Measurements from ENCODE around the gene PCGF3. TPM values are rescaled to one million over a fixed set of nuclear protein-coding genes. Genes with fewer than 3 reads are reported as not detected.

Gene PCGF3
- polyA plus RNA-seq, 2 donors = 27.0 to 63.7 TPM

- peaks cover 14 to 26% of the 10 kb centered on the region in 2 donors for H3K4me1 ChIP-seq (ENCODE audit: control insufficient read depth in 2 of 2, insufficient read depth in 2 of 2, low read length in 1 of 2)
- no peak overlapping the region for H3K4me3 ChIP-seq (ENCODE audit: low read depth in 1 of 2, low read length in 2 of 2)
- H3K27me3 ChIP-seq (ENCODE audit: control insufficient read depth in 1 of 2, insufficient read depth in 2 of 2, low read length in 2 of 2) = no peaks in the 10 kb centered on the region
- 95 to 97% methylated on average over 42 to 47 of the region's 47 CpGs for WGBS, 2 donors
- H3K27ac ChIP-seq (ENCODE audit: low read depth in 2 of 2, low read length in 1 of 2) = peak overlapping the region in 1 of 2 donors; percentile 35
- H3K36me3 ChIP-seq (ENCODE audit: control insufficient read depth in 2 of 2, insufficient read depth in 2 of 2, low read length in 1 of 2) = peaks cover 0 to 19% of the 10 kb centered on the region in 2 donors
- peaks cover 0 to 2% of the 10 kb centered on the region in 2 donors for H3K9me3 ChIP-seq (ENCODE audit: control insufficient read depth in 2 of 2, insufficient read depth in 1 of 2, low read depth in 1 of 2, low read length in 1 of 2)
Measured at GRCh38 chr4:722169-722725, 16.6 kb downstream of the PCGF3 start.

GRCh38 chr4:722851-723360, 17.3 kb downstream of the PCGF3 start:
- no peak overlapping the region for H3K4me3 ChIP-seq (ENCODE audit: low read depth in 1 of 2, low read length in 2 of 2)
- peaks cover 0 to 16% of the 10 kb centered on the region in 2 donors for H3K36me3 ChIP-seq (ENCODE audit: control insufficient read depth in 2 of 2, insufficient read depth in 2 of 2, low read length in 1 of 2)
- H3K9me3 ChIP-seq (ENCODE audit: control insufficient read depth in 2 of 2, insufficient read depth in 1 of 2, low read depth in 1 of 2, low read length in 1 of 2) = peaks cover 0 to 2% of the 10 kb centered on the region in 2 donors
- peaks cover 11 to 26% of the 10 kb centered on the region in 2 donors for H3K4me1 ChIP-seq (ENCODE audit: control insufficient read depth in 2 of 2, insufficient read depth in 2 of 2, low read length in 1 of 2)
- no peak overlapping the region for H3K27ac ChIP-seq (ENCODE audit: low read depth in 2 of 2, low read length in 1 of 2)
- WGBS, 2 donors = 98% methylated on average over 61 of the region's 61 CpGs
- H3K27me3 ChIP-seq (ENCODE audit: control insufficient read depth in 1 of 2, insufficient read depth in 2 of 2, low read length in 2 of 2) = no peaks in the 10 kb centered on the region

GRCh38 chr4:723751-724530, 18.3 kb downstream of the PCGF3 start:
- H3K36me3 ChIP-seq (ENCODE audit: control insufficient read depth in 2 of 2, insufficient read depth in 2 of 2, low read length in 1 of 2) = peaks cover 0 to 16% of the 10 kb centered on the region in 2 donors
- peaks cover 11 to 24% of the 10 kb centered on the region in 2 donors for H3K4me1 ChIP-seq (ENCODE audit: control insufficient read depth in 2 of 2, insufficient read depth in 2 of 2, low read length in 1 of 2)

GRCh38 chr4:725391-726234, 20.0 kb downstream of the PCGF3 start:
- WGBS, 2 donors = 91 to 93% methylated on average over 41 of the region's 41 CpGs
- Histone ChIP-seq H3K4me3 (ENCODE audit: low read depth in 1 of 2, low read length in 2 of 2) (no peak overlapping the region), H3K27ac (ENCODE audit: low read depth in 2 of 2, low read length in 1 of 2) (no peak overlapping the region), H3K36me3 (ENCODE audit: control insufficient read depth in 2 of 2, insufficient read depth in 2 of 2, low read length in 1 of 2) (peaks cover 0 to 18% of the 10 kb centered on the region in 2 donors), H3K27me3 (ENCODE audit: control insufficient read depth in 1 of 2, insufficient read depth in 2 of 2, low read length in 2 of 2) (no peaks in the 10 kb centered on the region), H3K4me1 (ENCODE audit: control insufficient read depth in 2 of 2, insufficient read depth in 2 of 2, low read length in 1 of 2) (peaks cover 4 to 16% of the 10 kb centered on the region in 2 donors), H3K9me3 (ENCODE audit: control insufficient read depth in 2 of 2, insufficient read depth in 1 of 2, low read depth in 1 of 2, low read length in 1 of 2) (peaks cover 0 to 2% of the 10 kb centered on the region in 2 donors)

More at GRCh38 chr4:723751-724530, 18.3 kb downstream of the PCGF3 start:
- Histone ChIP-seq H3K4me3 (ENCODE audit: low read depth in 1 of 2, low read length in 2 of 2) (no peak overlapping the region), H3K9me3 (ENCODE audit: control insufficient read depth in 2 of 2, insufficient read depth in 1 of 2, low read depth in 1 of 2, low read length in 1 of 2) (peaks cover 0 to 2% of the 10 kb centered on the region in 2 donors), H3K27ac (ENCODE audit: low read depth in 2 of 2, low read length in 1 of 2) (no peak overlapping the region), H3K27me3 (ENCODE audit: control insufficient read depth in 1 of 2, insufficient read depth in 2 of 2, low read length in 2 of 2) (no peaks in the 10 kb centered on the region)
- WGBS, 2 donors = 87 to 96% methylated on average over 28 of the region's 28 CpGs

GRCh38 chr4:726235-726787, 20.7 kb downstream of the PCGF3 start:
- 71 to 72% methylated on average over 16 of the region's 16 CpGs for WGBS, 2 donors
- H3K27ac ChIP-seq (ENCODE audit: low read depth in 2 of 2, low read length in 1 of 2) = no peak overlapping the region
- H3K4me3 ChIP-seq (ENCODE audit: low read depth in 1 of 2, low read length in 2 of 2) = no peak overlapping the region
- H3K27me3 ChIP-seq (ENCODE audit: control insufficient read depth in 1 of 2, insufficient read depth in 2 of 2, low read length in 2 of 2) = no peaks in the 10 kb centered on the region
- H3K4me1 ChIP-seq (ENCODE audit: control insufficient read depth in 2 of 2, insufficient read depth in 2 of 2, low read length in 1 of 2) = peaks cover 0 to 12% of the 10 kb centered on the region in 2 donors
- H3K36me3 ChIP-seq (ENCODE audit: control insufficient read depth in 2 of 2, insufficient read depth in 2 of 2, low read length in 1 of 2) = peaks cover 0 to 25% of the 10 kb centered on the region in 2 donors
- H3K9me3 ChIP-seq (ENCODE audit: control insufficient read depth in 2 of 2, insufficient read depth in 1 of 2, low read depth in 1 of 2, low read length in 1 of 2) = peaks cover 0 to 8% of the 10 kb centered on the region in 2 donors

GRCh38 chr4:726838-727237, 21.2 kb downstream of the PCGF3 start:
- Histone ChIP-seq H3K36me3 (ENCODE audit: control insufficient read depth in 2 of 2, insufficient read depth in 2 of 2, low read length in 1 of 2) (peaks cover 0 to 24% of the 10 kb centered on the region in 2 donors), H3K9me3 (ENCODE audit: control insufficient read depth in 2 of 2, insufficient read depth in 1 of 2, low read depth in 1 of 2, low read length in 1 of 2) (peaks cover 0 to 8% of the 10 kb centered on the region in 2 donors), H3K27ac (ENCODE audit: low read depth in 2 of 2, low read length in 1 of 2) (no peak overlapping the region)

GRCh38 chr4:727576-727975, 21.9 kb downstream of the PCGF3 start:
- Histone ChIP-seq H3K36me3 (ENCODE audit: control insufficient read depth in 2 of 2, insufficient read depth in 2 of 2, low read length in 1 of 2) (peaks cover 0 to 21% of the 10 kb centered on the region in 2 donors), H3K27me3 (ENCODE audit: control insufficient read depth in 1 of 2, insufficient read depth in 2 of 2, low read length in 2 of 2) (no peaks in the 10 kb centered on the region), H3K27ac (ENCODE audit: low read depth in 2 of 2, low read length in 1 of 2) (no peak overlapping the region), H3K4me1 (ENCODE audit: control insufficient read depth in 2 of 2, insufficient read depth in 2 of 2, low read length in 1 of 2) (peaks cover 0 to 4% of the 10 kb centered on the region in 2 donors), H3K4me3 (ENCODE audit: low read depth in 1 of 2, low read length in 2 of 2) (no peak overlapping the region), H3K9me3 (ENCODE audit: control insufficient read depth in 2 of 2, insufficient read depth in 1 of 2, low read depth in 1 of 2, low read length in 1 of 2) (peaks cover 0 to 8% of the 10 kb centered on the region in 2 donors)
- WGBS, 2 donors = 68% methylated on average over 6 of the region's 6 CpGs

More at GRCh38 chr4:726838-727237, 21.2 kb downstream of the PCGF3 start:
- 81% methylated on average over 17 of the region's 17 CpGs for WGBS, 2 donors
- no peaks in the 10 kb centered on the region for H3K27me3 ChIP-seq (ENCODE audit: control insufficient read depth in 1 of 2, insufficient read depth in 2 of 2, low read length in 2 of 2)
- peaks cover 0 to 6% of the 10 kb centered on the region in 2 donors for H3K4me1 ChIP-seq (ENCODE audit: control insufficient read depth in 2 of 2, insufficient read depth in 2 of 2, low read length in 1 of 2)
- no peak overlapping the region for H3K4me3 ChIP-seq (ENCODE audit: low read depth in 1 of 2, low read length in 2 of 2)

GRCh38 chr4:729336-730315, 24.0 kb downstream of the PCGF3 start:
- peaks cover 0 to 4% of the 10 kb centered on the region in 2 donors for H3K4me1 ChIP-seq (ENCODE audit: control insufficient read depth in 2 of 2, insufficient read depth in 2 of 2, low read length in 1 of 2)
- H3K9me3 ChIP-seq (ENCODE audit: control insufficient read depth in 2 of 2, insufficient read depth in 1 of 2, low read depth in 1 of 2, low read length in 1 of 2) = peaks cover 0 to 5% of the 10 kb centered on the region in 2 donors
- WGBS, 2 donors = 91 to 96% methylated on average over 20 of the region's 20 CpGs
- no peak overlapping the region for H3K4me3 ChIP-seq (ENCODE audit: low read depth in 1 of 2, low read length in 2 of 2)
- H3K36me3 ChIP-seq (ENCODE audit: control insufficient read depth in 2 of 2, insufficient read depth in 2 of 2, low read length in 1 of 2) = peaks cover 6 to 31% of the 10 kb centered on the region in 2 donors
- H3K27ac ChIP-seq (ENCODE audit: low read depth in 2 of 2, low read length in 1 of 2) = no peak overlapping the region
- H3K27me3 ChIP-seq (ENCODE audit: control insufficient read depth in 1 of 2, insufficient read depth in 2 of 2, low read length in 2 of 2) = no peaks in the 10 kb centered on the region
